Neural cell (in vitro differentiated cells): ENCODE results near the gene SIVA1. TPM values are rescaled to one million over a fixed set of nuclear protein-coding genes. Genes with fewer than 3 reads are reported as not detected.

Experiments
- H2AFZ ChIP-seq: fragments of 200-600, 300-800 bp; sonication (generic), shearing (Covaris generic); 2 replicates; pipeline ENCODE4 v1.6.0; 2014; ENCODE audit warnings: low read depth, mild to moderate bottlenecking, antibody characterized with exemption, low read length, moderate library complexity
- H3F3A ChIP-seq: fragments of 200-600 bp; shearing (Covaris generic); 2 replicates; pipeline ENCODE4 v1.6.1; 2016; ENCODE audit warnings: mild to moderate bottlenecking, moderate library complexity, mixed read lengths, antibody characterized with exemption, low read length; ENCODE audit not compliant: insufficient read depth, poor library complexity, severe bottlenecking
- H3K27ac ChIP-seq: fragments of 200-600, 300-800 bp; sonication (generic), shearing (Covaris generic); 2 replicates; pipeline ENCODE4 v1.5.1; 2014; ENCODE audit warnings: mild to moderate bottlenecking, low read length, moderate library complexity
- H3K27me3 ChIP-seq: fragments of 300-800, 200-600 bp; sonication (generic), shearing (Covaris generic); 2 replicates; pipeline ENCODE4 v1.6.0; 2014; ENCODE audit warnings: mild to moderate bottlenecking, low read depth, low read length, moderate library complexity; ENCODE audit not compliant: insufficient read depth
- H3K36me3 ChIP-seq: fragments of 300-800, 200-600 bp; sonication (generic), shearing (Covaris generic); 2 replicates; pipeline ENCODE4 v1.5.1; 2014; ENCODE audit warnings: mild to moderate bottlenecking, antibody characterized with exemption, low read length, moderate library complexity; ENCODE audit not compliant: insufficient read depth
- H3K4me2 ChIP-seq: fragments of 300-800, 200-600 bp; sonication (generic), shearing (Covaris generic); 2 replicates; pipeline ENCODE4 v1.6.0; 2014; ENCODE audit warnings: mild to moderate bottlenecking, low read length
- H3K4me3 ChIP-seq: fragments of 300-800, 200-600 bp; sonication (generic), shearing (Covaris generic); 2 replicates; pipeline ENCODE4 v1.5.1; 2014; ENCODE audit warnings: mild to moderate bottlenecking, low read length, moderate library complexity
- H3K79me2 ChIP-seq: fragments of 200-600 bp; shearing (Covaris generic); replicated peaks from 2 replicates; pipeline ENCODE4 v1.6.0; 2014; ENCODE audit warnings: mild to moderate bottlenecking, low read length, moderate library complexity; ENCODE audit not compliant: insufficient read depth
- H3K9ac ChIP-seq: fragments of 300-800, 200-600 bp; sonication (generic), shearing (Covaris generic); 2 replicates; pipeline ENCODE4 v1.6.1; 2016; ENCODE audit warnings: mild to moderate bottlenecking, low read length, mixed read lengths
- H3K9me2 ChIP-seq: fragments of 200-600 bp; shearing (Covaris generic); 2 replicates; pipeline ENCODE4 v1.6.1; 2016; ENCODE audit warnings: mild to moderate bottlenecking, low read length, mixed read lengths; ENCODE audit not compliant: insufficient read depth
- H3K9me3 ChIP-seq: fragments of 200-600, 300-800 bp; sonication (generic), shearing (Covaris generic); 2 replicates; pipeline ENCODE4 v1.6.1; 2016; ENCODE audit warnings: mild to moderate bottlenecking, mixed run types, low read length, moderate library complexity, mixed read lengths
- H4K20me1 ChIP-seq: fragments of 200-600 bp; shearing (Covaris generic); 2 replicates; pipeline ENCODE4 v1.6.1; 2016; ENCODE audit warnings: mild to moderate bottlenecking, mixed run types; ENCODE audit not compliant: insufficient read depth
- EP300 ChIP-seq: fragments of 450-650 bp; conservative IDR thresholded peaks from 2 replicates; pipeline ENCODE4 v1.6.1; 2014; ENCODE audit warnings: antibody characterized with exemption, mild to moderate bottlenecking, moderate library complexity; ENCODE audit not compliant: poor library complexity, severe bottlenecking
- EZH2 ChIP-seq: fragments of 200-600, 300-800 bp; shearing (Covaris generic), sonication (generic); IDR thresholded peaks from 2 replicates; pipeline ENCODE4 v1.6.1; 2014; ENCODE audit warnings: antibody characterized with exemption, low read length, borderline replicate concordance, mild to moderate bottlenecking; ENCODE audit not compliant: insufficient read depth, poor library complexity, severe bottlenecking
- MXI1 ChIP-seq: fragments of 450-650 bp; conservative IDR thresholded peaks from 2 replicates; pipeline ENCODE4 v1.6.1; 2014; ENCODE audit warnings: antibody characterized with exemption, mild to moderate bottlenecking; ENCODE audit not compliant: poor library complexity, severe bottlenecking
- POLR2AphosphoS5 ChIP-seq: IDR thresholded peaks from 2 replicates; pipeline ENCODE4 v1.6.1; 2012
- RAD21 ChIP-seq: fragments of 450-650 bp; conservative IDR thresholded peaks from 2 replicates; pipeline ENCODE4 v1.6.1; 2014; ENCODE audit warnings: antibody characterized with exemption, mild to moderate bottlenecking, moderate library complexity
- SMC3 ChIP-seq: fragments of 450-650 bp; conservative IDR thresholded peaks from 2 replicates; pipeline ENCODE4 v1.6.1; 2014; ENCODE audit warnings: antibody characterized with exemption, mild to moderate bottlenecking, moderate library complexity; ENCODE audit not compliant: poor library complexity
- TAF1 ChIP-seq: IDR thresholded peaks from 2 replicates; pipeline ENCODE4 v1.6.1; 2012; ENCODE audit warnings: low read depth
- polyA plus RNA-seq: library from polyadenylated mRNA; depleted of rRNA; stranded (reverse); fragments of >200 nt; gene quantifications from 2 replicates; pipeline ENCODE4 v1.2.3, GENCODE V29; 2014
- TF ChIP-seq, protein P1 (sequence below): IDR thresholded peaks from 2 replicates; pipeline ENCODE4 v1.6.1; 2012; ENCODE audit warnings: borderline replicate concordance

SIVA1 gene
- polyA plus RNA-seq, 1 donor from 2014 or later = 180 TPM

DNA sequence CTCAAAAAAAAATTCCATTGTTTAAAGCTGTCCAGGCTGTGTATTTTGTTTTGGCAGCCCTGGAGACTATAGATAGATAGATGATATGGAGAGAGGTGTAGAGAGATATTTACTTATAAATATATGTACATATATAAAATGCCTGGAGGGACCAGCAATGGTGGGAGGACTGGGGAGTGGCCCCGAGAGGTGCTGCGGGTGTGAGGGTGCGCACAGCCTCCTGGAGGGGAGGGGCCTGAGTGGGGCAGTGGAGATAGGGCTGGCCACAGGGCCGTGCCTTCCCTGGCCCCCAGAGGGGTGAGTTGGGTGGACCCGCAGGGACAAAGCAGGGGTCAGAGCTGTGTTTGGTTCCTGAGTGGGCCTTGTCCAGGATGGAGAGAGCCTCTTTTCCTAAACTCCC, 22.5 kb upstream of the SIVA1 start:
- TF ChIP-seq EZH2 (no peak), MXI1 (no peak), SMC3 (no peak), TAF1 (no peak), POLR2AphosphoS5 (no peak), EP300 (no peak), RAD21 (no peak)
- TF ChIP-seq, protein P1, sequence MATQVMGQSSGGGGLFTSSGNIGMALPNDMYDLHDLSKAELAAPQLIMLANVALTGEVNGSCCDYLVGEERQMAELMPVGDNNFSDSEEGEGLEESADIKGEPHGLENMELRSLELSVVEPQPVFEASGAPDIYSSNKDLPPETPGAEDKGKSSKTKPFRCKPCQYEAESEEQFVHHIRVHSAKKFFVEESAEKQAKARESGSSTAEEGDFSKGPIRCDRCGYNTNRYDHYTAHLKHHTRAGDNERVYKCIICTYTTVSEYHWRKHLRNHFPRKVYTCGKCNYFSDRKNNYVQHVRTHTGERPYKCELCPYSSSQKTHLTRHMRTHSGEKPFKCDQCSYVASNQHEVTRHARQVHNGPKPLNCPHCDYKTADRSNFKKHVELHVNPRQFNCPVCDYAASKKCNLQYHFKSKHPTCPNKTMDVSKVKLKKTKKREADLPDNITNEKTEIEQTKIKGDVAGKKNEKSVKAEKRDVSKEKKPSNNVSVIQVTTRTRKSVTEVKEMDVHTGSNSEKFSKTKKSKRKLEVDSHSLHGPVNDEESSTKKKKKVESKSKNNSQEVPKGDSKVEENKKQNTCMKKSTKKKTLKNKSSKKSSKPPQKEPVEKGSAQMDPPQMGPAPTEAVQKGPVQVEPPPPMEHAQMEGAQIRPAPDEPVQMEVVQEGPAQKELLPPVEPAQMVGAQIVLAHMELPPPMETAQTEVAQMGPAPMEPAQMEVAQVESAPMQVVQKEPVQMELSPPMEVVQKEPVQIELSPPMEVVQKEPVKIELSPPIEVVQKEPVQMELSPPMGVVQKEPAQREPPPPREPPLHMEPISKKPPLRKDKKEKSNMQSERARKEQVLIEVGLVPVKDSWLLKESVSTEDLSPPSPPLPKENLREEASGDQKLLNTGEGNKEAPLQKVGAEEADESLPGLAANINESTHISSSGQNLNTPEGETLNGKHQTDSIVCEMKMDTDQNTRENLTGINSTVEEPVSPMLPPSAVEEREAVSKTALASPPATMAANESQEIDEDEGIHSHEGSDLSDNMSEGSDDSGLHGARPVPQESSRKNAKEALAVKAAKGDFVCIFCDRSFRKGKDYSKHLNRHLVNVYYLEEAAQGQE = no peak
- no peaks in the 10 kb centered on the region for H3K79me2 ChIP-seq
- no peak overlapping the region for H3K4me2 ChIP-seq
- no peaks in the 10 kb centered on the region for H3K9me2 ChIP-seq
- no peaks in the 10 kb centered on the region for H3K9me3 ChIP-seq
- no peak overlapping the region for H3K4me3 ChIP-seq
- no peak overlapping the region for H3K27ac ChIP-seq
- no peaks in the 10 kb centered on the region for H3K27me3 ChIP-seq
- H2AFZ ChIP-seq = no peak overlapping the region
- no peak overlapping the region for H3K9ac ChIP-seq
- no peaks in the 10 kb centered on the region for H4K20me1 ChIP-seq
- H3F3A ChIP-seq = no peaks in the 10 kb centered on the region
- H3K36me3 ChIP-seq = no peaks in the 10 kb centered on the region

DNA sequence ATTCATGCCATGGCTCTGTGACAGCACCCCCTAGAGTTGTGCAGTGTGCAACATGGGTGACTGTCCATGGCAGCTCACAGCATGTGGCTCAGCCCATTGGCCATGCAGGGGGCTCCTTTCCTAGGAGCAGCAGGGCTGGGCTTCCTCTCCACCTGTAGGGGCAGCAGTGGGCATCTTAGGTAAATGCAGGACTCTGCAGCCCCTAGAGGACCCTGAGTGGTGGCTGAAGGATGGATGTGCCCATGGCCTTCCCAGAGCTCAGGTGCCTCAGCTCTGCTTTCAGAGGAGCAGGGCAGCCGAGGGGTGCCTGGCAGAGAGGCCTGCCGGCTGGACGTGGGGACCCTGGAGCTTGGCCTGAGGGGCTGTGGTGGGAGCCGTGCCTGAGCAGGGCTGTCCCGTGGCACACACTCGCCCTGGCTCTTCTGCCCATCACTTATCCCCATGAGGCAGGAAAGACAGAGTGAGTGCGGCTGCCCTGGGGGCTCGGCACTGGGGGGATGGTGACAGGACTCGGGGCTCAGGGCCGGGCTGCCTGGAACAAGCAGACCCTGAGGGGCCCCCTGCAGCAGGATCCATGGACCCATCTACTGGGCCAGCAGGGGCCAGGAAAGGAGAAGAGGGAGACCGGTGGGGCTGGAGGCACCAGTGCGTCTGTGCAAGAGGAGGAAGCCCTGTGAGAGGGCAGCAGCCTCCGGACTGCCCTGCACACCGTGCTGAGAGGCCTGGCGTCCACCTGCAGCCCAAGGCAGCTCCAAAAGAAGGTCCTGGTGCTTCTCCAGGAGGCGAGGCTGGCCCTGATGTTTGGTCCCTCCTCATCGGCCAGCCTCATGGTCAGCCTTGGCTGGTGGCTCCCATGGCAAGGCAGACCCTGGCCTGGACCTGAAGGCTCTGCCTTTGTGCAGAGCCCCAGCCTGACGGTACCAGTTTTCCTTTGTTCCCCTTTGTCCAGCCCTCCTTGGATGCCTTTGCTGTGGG, 21.3 kb upstream of the SIVA1 start:
- TF ChIP-seq RAD21 (no peak), EP300 (no peak), MXI1 (no peak), SMC3 (no peak), POLR2AphosphoS5 (no peak), EZH2 (no peak)
- TF ChIP-seq, protein P1 = no peak
- Histone ChIP-seq H2AFZ (no peak overlapping the region), H3K9ac (no peak overlapping the region), H3K4me3 (no peak overlapping the region), H3F3A (no peaks in the 10 kb centered on the region), H3K27ac (no peak overlapping the region), H3K36me3 (no peaks in the 10 kb centered on the region), H4K20me1 (no peaks in the 10 kb centered on the region), H3K4me2 (no peak overlapping the region), H3K9me3 (no peaks in the 10 kb centered on the region), H3K27me3 (no peaks in the 10 kb centered on the region), H3K9me2 (no peaks in the 10 kb centered on the region), H3K79me2 (no peaks in the 10 kb centered on the region)
